Gastrocnemius medialis (tissue), 4 donors: ENCODE data around the gene EMB.
"Not testable (repeated sequence)": the region's sequence is repeated elsewhere in the genome, so short reads cannot be mapped to it uniquely, and the experiment has no call there.

Experiments used
- POLR2A ChIP-seq, 2 donors: fragments of 450-650 bp; IDR thresholded peaks; one replicate each; pipeline ENCODE4 v1.6.1; 2017; ENCODE audit warnings: antibody characterized with exemption in 2 of 2, mild to moderate bottlenecking in 2 of 2, moderate library complexity in 2 of 2
- TF ChIP-seq, protein P1 (sequence below), 5 experiments: fragments of 450-650 bp in 3 of 5; fragments of 200-600 bp in 2 of 5; sonication (generic) in 2 of 5; IDR thresholded peaks in 4 of 5; conservative IDR thresholded peaks in 1 of 5; 1 replicate in 4 of 5; 2 replicates in 1 of 5; pipeline ENCODE4 v1.5.1; 2016 to 2019; ENCODE audit warnings: antibody characterized with exemption in 5 of 5, mild to moderate bottlenecking in 3 of 5, moderate library complexity in 3 of 5

DNA sequence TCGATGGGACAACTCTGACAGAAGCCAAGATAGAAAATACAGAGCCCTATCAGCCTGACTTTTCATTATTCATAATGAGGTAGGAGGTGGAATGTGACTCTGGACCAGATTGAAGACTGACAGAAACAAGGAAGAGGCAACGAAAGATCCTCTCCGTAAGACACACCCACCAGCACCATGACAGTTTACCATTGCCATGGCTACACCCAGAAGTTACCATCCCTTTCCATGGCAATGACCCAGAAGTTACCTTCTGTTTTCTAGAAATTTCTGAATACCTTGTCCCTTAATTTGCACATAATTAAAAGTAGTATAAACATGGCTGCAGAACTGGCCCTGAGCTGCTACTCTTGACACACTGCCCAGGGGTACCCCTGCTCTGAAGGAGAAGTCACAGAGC lies 24.5 kb downstream of the EMB start:
- TF ChIP-seq, protein P1, sequence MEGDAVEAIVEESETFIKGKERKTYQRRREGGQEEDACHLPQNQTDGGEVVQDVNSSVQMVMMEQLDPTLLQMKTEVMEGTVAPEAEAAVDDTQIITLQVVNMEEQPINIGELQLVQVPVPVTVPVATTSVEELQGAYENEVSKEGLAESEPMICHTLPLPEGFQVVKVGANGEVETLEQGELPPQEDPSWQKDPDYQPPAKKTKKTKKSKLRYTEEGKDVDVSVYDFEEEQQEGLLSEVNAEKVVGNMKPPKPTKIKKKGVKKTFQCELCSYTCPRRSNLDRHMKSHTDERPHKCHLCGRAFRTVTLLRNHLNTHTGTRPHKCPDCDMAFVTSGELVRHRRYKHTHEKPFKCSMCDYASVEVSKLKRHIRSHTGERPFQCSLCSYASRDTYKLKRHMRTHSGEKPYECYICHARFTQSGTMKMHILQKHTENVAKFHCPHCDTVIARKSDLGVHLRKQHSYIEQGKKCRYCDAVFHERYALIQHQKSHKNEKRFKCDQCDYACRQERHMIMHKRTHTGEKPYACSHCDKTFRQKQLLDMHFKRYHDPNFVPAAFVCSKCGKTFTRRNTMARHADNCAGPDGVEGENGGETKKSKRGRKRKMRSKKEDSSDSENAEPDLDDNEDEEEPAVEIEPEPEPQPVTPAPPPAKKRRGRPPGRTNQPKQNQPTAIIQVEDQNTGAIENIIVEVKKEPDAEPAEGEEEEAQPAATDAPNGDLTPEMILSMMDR (IDR thresholded peaks at IDR 0.05 in 4 of 5, conservative IDR thresholded peaks at IDR 0.05 in 1 of 5), result not testable (repeated sequence)
- not testable (repeated sequence) for TF ChIP-seq POLR2A (IDR thresholded peaks at IDR 0.05)
